Iris pigment epithelial cell (primary cell): ENCODE results near the gene NPRL2.
"Not testable (repeated sequence)": the region's sequence is repeated elsewhere in the genome, so short reads cannot be mapped to it uniquely, and the experiment has no call there.

Source experiments
- DNase-seq: peaks from one replicate; pipeline ENCODE4 v3.0.0-alpha.2; 2011; ENCODE audit warnings: low read depth

Gene NPRL2

DNA sequence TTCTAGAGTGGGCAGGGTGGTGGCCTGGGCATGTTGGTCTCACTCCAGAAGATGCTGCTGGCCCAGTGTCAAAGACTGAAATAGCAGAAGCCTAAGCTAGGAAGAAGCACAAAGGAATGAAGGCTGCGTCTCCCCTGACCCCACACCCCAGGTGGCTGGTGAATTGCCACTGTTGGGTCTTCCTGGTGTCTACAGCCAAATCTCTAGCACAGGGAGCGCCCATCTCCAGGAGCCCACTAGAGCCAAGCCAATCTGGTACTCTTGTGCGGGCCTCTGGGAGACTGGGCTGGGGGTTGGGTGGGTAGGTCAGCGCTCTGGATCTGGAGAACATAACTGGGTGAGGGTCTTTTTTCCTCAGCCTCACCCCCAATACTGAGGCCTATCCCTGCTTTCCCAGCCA lies 23.4 kb downstream of the NPRL2 start:
- no peak for DNase-seq

- no peak for DNase-seq
Observed at GRCh38 chr3:50326182-50326541, 24.4 kb downstream of the NPRL2 start.

- no peak for DNase-seq
Observed at GRCh38 chr3:50325497-50326181, 24.9 kb downstream of the NPRL2 start.

GRCh38 chr3:50325113-50325480 lies 25.5 kb downstream of the NPRL2 start:
- DNase-seq: no peak

- DNase-seq: peak; percentile 65
Observed at GRCh38 chr3:50324351-50325112, 26.0 kb downstream of the NPRL2 start.

DNA sequence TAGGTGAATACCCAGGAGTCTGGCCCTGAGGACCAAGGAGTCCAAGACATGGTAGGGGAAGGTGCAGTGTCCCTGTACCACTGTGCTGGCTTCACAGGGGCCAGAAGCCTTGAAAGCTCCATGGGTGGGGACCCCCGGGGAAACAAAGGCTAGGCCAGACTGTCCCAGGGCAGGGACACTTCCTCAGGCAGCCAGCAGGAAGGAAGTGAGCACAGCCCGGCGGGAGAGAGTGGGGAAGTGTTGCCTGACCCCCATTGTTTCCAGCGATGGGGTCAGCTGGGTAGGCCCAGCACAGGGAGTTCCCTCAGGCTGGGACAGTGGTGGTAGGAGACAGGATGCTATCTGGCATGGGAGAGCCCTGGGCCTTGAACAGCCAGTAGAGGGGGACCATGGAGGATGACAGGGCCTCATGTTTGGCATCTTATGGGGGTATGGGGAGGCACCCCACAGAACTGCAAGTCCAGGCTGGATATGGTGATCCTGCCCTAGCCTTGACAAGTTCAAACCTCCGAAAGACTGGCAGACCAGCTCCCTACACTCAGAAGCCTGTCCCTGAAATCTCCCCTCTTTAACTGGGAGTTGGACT lies 26.9 kb downstream of the NPRL2 start:
- no peak for DNase-seq

GRCh38 chr3:50323092-50323600 lies 27.4 kb downstream of the NPRL2 start:
- no peak for DNase-seq

DNA sequence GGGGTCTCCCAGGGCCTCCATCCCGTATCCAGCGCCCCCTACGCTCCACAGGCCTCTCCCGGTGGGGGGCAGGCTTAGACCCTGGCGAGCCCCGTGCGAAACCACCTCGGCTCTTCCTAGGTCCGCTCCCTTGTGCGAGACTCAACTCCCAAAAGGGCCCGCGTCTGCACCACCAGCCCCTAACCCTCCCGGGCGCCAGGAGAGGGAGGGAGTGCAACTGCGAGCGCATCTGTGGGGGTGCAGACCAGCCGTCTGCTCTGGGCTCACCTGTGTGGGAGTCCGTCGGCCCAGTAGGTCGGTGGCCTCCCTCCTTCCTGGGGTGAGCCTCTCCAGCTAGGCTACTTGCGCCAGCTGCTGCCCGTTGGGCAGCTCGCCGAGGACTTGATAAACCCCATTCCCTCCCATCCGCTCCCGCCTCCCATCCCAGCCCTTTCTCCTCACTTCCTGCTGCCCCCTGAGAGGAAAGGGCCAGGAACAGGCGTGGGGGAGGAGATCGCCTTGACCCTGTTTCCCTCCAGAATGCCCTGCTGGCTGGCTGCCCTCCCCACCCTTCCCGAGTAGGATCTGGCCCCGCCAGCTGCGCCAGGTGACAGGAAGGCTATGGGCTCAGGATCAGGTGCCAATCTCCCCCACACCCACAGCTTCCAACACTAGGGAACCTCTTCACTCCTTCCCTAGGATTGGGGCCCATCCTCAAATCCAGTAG lies 28.0 kb downstream of the NPRL2 start, which contains the start of gene HYAL2:
HYAL2 (minus strand) TSS at position 360 of the 706 bp plus-strand sequence. CDS start 2,256 bp downstream, outside the sequence.
- no peak for DNase-seq

- no peak for DNase-seq
Observed at GRCh38 chr3:50322115-50322385, 28.5 kb downstream of the NPRL2 start.

DNA sequence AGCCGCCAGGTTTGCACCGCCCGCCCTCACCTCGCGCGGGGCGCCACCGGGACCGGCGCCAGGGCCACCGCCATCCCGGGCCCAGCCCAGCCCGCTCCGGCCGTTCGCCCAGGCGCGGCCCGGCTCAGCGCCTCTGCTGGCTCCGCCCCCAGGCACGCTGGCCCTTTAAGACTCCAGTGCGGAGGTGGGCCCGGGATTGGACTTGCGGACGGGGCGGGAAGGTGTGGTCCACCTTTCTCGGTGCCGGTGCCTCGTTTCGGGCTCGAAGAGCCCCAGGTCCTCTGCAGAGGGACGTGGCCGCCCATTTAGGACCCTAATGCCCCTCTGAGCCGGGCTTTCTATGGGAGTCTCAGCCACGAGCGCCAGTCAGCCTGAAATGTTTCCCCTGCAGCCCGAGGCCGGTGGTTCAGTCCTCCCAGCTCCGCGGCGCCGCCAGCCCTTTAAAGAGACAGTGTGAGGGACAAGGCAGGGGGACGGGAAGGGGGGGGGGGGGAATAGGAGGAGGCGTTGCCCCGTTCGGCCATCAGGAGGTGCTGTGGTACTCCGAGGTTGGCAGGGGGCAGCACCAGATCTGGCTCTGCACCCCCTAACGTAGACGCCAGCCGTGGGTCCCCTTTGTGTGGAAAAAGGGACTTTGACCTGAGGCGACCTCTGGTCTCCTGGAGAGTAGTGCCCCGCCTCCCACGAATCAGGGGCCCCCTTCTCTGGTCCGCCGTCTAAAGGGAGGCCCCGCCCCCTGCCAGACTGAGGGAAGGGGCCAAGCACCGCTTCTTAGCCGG lies 29.1 kb downstream of the NPRL2 start:
- peak; percentile 91 for DNase-seq

DNA sequence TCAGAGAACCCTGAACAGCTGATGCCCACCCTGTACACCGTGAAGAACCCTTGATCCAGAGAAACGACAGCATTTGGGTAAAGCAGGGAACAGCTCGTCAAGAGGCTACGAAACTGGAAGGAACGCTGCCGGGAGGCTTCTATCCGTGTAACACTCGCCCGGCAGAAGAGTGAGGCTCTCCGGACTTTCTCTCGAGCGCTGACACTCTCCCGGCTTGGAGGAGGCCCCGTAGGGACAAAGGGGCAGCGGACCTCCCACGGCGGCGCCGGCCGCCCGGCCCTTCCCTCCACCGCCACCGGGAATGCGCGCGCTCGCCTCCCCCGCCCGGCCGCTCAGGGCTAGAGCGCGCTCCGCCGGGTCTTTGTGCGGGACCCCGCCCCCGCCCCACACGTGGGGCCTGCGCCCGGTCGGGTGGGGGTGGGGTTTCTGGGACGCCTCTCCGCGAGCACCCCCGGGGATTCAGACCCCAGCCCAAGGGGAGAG lies 29.7 kb downstream of the NPRL2 start:
- peak; percentile 66 for DNase-seq

DNA sequence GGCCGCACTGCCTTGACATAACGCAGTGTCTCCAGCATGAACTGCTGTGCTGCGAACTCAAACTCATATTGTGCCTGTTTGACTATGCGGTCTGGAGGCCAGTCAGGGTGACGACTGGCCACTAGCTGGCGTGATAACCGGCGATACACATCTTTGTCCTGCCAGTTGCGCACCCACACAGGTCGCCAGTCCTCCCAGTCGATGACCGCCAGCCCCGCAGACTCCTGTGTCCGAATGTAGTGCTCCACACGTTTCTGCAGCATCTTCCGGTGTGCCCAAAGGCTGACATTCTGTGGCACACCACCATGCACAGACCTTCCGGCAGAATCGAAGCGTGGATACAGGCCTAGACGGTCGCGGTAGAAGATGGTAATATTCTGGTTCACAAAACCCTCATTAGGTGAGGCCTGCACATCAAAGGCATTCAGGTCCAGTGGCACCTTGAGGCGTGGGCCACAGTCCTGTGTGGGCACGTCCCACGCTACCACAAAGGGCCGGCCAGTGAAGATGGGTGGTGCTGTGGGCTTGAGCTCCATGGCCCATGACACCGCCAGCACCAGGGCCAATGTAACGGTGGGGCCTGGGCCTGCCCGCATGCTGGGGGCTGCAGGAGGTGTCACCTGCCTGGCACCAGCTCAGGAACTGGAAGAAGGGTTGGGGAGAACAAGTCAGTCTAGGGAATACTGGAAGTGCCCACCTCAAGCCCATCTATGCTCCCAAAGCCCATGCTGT lies 30.5 kb downstream of the NPRL2 start:
- no peak for DNase-seq

DNA sequence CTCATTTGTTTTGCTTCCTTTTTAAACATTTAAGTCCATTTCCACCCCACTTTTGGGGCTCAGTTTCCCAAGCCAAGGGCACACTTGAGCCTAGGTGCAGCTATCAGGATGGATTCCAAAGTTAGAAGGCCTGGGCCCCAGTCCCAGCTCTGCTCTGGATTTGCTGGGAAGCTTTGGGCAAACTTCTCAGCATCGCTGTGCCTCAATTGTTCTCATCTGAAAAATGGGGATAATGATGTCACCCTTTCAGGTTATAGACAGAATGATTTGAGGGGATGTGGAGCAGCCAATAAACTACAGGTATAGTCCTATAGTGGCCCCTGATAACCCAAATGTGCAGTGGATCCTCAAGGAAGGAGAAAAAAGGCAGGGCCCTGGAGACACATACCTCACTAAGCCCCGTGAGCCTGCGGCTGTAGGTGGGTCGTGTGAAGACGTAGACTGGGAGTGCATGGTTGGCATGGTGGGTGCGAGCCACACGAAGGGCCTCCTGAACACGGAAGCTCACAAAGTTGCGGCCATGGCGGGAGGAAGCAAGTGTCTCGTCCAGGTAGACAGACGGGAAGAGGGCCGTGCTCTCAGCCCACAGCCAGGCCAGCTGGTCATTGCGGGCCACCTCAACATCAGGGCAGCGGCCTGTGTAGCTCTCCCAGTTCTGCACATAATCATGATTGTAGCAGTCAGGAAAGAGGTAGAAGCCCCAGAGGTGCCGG lies 31.2 kb downstream of the NPRL2 start:
- no peak for DNase-seq

GRCh38 chr3:50318615-50319014 lies 32.0 kb downstream of the NPRL2 start:
- DNase-seq: no peak

- DNase-seq: no peak
Observed at GRCh38 chr3:50318163-50318562, 32.4 kb downstream of the NPRL2 start.

- DNase-seq: no peak
Observed at GRCh38 chr3:50317300-50317699, 33.3 kb downstream of the NPRL2 start.

GRCh38 chr3:50316657-50317242 lies 33.8 kb downstream of the NPRL2 start:
- peak; percentile 62 for DNase-seq

DNA sequence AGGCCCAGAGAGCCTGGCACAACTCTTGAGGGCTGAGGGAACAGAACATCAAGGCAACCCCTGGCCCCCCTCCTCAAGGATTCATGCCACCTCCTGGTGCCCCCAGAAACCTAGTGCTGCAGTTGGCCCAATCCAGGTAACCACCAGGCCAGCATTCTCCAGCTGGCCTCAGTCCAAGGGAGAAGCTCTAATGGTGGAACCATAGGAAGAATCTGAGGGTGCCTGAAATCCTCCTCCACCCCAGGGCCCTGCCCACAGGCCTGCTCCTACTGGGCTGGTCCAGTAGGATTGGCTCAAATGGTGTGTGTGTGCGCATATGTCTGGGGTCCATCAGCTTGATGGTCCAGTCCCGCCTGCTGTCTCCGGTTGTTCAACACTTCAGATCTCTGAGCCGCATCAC lies 35.8 kb downstream of the NPRL2 start:
- no peak for DNase-seq

DNA sequence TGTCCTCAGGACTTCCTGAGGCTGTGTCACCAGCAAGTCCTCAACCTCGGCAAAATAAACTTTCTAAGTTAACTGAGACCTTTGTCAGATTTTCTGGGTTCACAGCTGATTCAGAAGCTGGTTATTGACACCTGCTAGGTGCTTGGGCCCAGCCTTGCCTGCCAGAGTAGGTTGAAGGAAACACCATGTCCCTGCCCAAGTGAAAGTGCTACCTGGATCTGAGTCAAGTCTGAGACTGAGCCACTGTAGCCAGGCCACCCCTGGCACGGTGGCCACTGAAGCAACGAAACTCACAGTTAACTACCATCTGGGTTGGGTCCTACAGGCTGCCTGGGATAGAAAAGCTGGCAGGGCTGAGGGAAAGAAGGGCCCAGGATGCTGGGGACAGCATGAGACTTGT lies 36.2 kb downstream of the NPRL2 start:
- DNase-seq: no peak

- not testable (repeated sequence) for DNase-seq
Observed at GRCh38 chr3:50312041-50312440, 38.5 kb downstream of the NPRL2 start.
